SW480 (cell line): ENCODE data around the gene UBA5.

Experiments
- DNase-seq: peaks from one replicate; pipeline ENCODE4 v3.0.0-alpha.2; 2016; ENCODE audit warnings: low spot score

UBA5 gene

GRCh38 chr3:132654721-132655120, 5.4 kb upstream of the UBA5 start:
- DNase-seq: no peak

GRCh38 chr3:132655471-132655870, 4.7 kb upstream of the UBA5 start:
- DNase-seq: no peak

GRCh38 chr3:132657869-132658747, 2.0 kb upstream of the UBA5 start:
- no peak for DNase-seq

- DNase-seq: no peak
Measured at GRCh38 chr3:132659000-132659364, 1.1 kb upstream of the UBA5 start.

GRCh38 chr3:132659365-132660051, 621 bp upstream of the UBA5 start, which contains the start of gene ACAD11:
Gene ACAD11, minus strand, starts transcription at chr3:132659809. Its CDS starts 58 bp downstream, at chr3:132659751.
- peak; percentile 71 for DNase-seq

- DNase-seq: no peak
Measured at GRCh38 chr3:132660811-132661070, 612 bp downstream of the UBA5 start.

- DNase-seq: peak; percentile 8
Measured at GRCh38 chr3:132661101-132661500, 972 bp downstream of the UBA5 start.

GRCh38 chr3:132662212-132662611, 2.1 kb downstream of the UBA5 start:
- no peak for DNase-seq

- DNase-seq: no peak
Measured at GRCh38 chr3:132665230-132665745, 5.2 kb downstream of the UBA5 start.

GRCh38 chr3:132669256-132669777, 9.2 kb downstream of the UBA5 start:
- no peak for DNase-seq

- no peak for DNase-seq
Measured at GRCh38 chr3:132675408-132675807, 15.3 kb downstream of the UBA5 start.

GRCh38 chr3:132679911-132680310, 19.8 kb downstream of the UBA5 start:
- no peak for DNase-seq

- DNase-seq: no peak
Measured at GRCh38 chr3:132681421-132681820, 21.3 kb downstream of the UBA5 start.

GRCh38 chr3:132682201-132682600, 22.1 kb downstream of the UBA5 start:
- DNase-seq: no peak

GRCh38 chr3:132690040-132690439, 29.9 kb downstream of the UBA5 start:
- no peak for DNase-seq

GRCh38 chr3:132694991-132695390, 34.9 kb downstream of the UBA5 start:
- no peak for DNase-seq

- no peak for DNase-seq
Measured at GRCh38 chr3:132695422-132695821, 35.3 kb downstream of the UBA5 start.

- DNase-seq: no peak
Measured at GRCh38 chr3:132703733-132704132, 43.6 kb downstream of the UBA5 start.

GRCh38 chr3:132709761-132710160, 49.6 kb downstream of the UBA5 start:
- no peak for DNase-seq

- DNase-seq: no peak
Measured at GRCh38 chr3:132710311-132710710, 50.2 kb downstream of the UBA5 start.

GRCh38 chr3:132713977-132714727, 54.0 kb downstream of the UBA5 start:
- no peak for DNase-seq

GRCh38 chr3:132716372-132716771, 56.2 kb downstream of the UBA5 start:
- no peak for DNase-seq
